Muscle of back (tissue), 13 donors: ENCODE data around the gene GCNT1. TPM values are rescaled to one million over a fixed set of nuclear protein-coding genes. Genes with fewer than 3 reads are reported as not detected.
"Not testable (repeated sequence)": the region's sequence is repeated elsewhere in the genome, so short reads cannot be mapped to it uniquely, and the experiment has no call there.

Experiments
- DNase-seq, 3 donors: peaks; one replicate each; pipeline versions ENCODE4 v3.0.0 to v3.0.0-alpha.2; 2013
- long read RNA-seq, 9 donors: transcript quantifications; one replicate each; lab custom pipeline, GENCODE V29; 2026
- polyA plus RNA-seq, 10 donors: library from polyadenylated mRNA; unstranded; fragments of 120-200 nt; gene quantifications; one replicate each; pipeline ENCODE4 v1.2.1, GENCODE V29; 2013; ENCODE audit not compliant: insufficient read length in 10 of 10

The GCNT1 gene
- polyA plus RNA-seq, result 1 to 10 TPM; 1.9 to 6.4 (median 3.6) TPM
- long read RNA-seq, donor 1, result 0 reads
- long read RNA-seq, donor 2, result 0 reads
- long read RNA-seq, donor 3, result 0 reads
- long read RNA-seq, donor 4, full-length matches to known transcripts, result 2 of 19 reads
- long read RNA-seq, donor 4, partial matches to known transcripts, result 17 of 19 reads
- long read RNA-seq, donor 4, other reads (novel, unspliced or antisense), result 0 of 19 reads
- long read RNA-seq, donor 5, full-length matches to known transcripts, result 1 of 1 reads
- long read RNA-seq, donor 5, partial matches to known transcripts, result 0 of 1 reads
- long read RNA-seq, donor 5, other reads (novel, unspliced or antisense), result 0 of 1 reads
- long read RNA-seq, donor 6, result 0 reads
- long read RNA-seq, donor 7, result 0 reads
- long read RNA-seq, donor 8, full-length matches to known transcripts, result 2 of 2 reads
- long read RNA-seq, donor 8, partial matches to known transcripts, result 0 of 2 reads
- long read RNA-seq, donor 8, other reads (novel, unspliced or antisense), result 0 of 2 reads
- long read RNA-seq, donor 9, result 0 reads

DNA sequence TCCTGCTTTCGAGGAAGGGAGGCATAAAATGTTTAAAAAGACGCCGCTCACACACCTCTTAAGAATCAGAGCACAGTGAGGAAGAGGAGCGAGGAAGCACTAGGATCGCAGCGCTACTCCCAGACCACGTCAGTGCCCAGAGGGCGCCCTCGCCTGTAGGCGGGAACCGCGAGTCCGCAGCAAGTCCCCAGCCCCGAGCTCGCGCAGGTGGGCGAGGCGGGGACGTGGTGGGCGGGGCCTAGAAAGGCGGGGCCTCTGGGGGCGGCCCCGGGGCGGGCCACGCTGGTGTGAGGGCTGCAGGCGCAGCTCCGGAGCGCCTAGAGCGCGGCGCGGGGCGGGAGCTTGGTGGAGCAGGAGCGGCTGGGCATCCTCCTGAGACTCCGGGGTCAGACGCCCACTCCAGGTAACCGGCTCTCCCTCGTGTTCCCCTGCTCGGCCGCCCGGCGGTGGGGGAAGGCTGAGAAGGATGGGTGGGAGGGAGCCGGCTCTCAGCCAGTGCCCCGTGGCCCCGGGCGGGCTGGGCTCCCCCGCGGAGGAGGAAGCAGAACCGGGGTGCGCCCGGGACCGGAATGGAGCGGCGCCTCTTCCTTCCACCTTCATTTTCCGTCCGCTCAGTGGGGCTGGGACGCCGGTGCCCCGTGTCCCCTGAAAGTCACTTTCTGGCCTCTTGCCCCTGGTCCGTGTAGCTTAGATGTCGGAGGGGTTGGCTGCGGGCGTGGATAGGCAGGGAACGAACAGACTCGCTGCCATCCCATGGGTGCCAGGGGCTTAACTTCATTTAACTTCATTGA is at the start of gene GCNT1:
Gene GCNT1 (plus strand): TSS at position 280 of the 791 bp plus-strand sequence. CDS start 43,200 bp downstream, outside the sequence.
- peak; percentile 67 to 85 (median 74) for DNase-seq

DNA sequence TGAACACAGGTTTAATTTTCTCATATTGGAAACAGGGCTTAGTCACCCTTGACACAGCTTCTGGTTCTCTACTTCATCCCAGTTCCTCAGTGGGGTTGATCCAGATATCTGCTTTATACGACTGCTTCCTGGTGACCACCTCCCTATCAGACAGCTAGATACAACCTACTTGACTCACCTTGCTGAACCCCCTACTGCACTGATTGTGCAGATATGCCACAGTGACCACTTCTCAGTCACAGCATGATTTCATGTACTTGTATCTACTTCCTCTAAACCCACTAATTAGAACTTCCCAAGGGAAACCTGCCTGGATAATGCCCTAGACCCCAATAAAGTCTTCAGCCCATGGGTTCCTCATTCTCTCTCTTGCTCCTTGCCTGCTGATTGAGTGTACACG is 46.3 kb upstream of the GCNT1 start:
- DNase-seq, result no peak

- no peak for DNase-seq
These were observed 45.3 kb upstream of the GCNT1 start for GRCh38 chr9:76413658-76414057.

DNA sequence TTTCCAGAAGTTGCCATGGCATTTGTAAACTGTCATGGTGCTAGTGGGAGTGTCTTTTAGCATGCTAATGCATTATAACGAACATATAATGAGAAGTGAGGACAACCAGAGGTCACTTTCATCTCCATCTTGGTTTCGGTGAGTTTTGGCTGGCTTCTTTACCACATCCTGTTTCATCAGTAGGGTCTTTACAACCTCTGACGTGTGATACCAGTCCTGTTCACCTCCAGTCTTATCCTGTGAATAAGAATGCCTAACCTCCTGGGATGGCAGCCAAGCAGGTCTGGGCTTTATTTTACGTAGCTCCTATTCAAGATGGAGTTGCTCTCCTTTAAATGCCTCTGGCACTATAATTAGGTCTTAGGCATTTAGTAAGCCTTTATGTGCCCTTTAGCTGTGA is 44.3 kb upstream of the GCNT1 start:
- no peak for DNase-seq

DNA sequence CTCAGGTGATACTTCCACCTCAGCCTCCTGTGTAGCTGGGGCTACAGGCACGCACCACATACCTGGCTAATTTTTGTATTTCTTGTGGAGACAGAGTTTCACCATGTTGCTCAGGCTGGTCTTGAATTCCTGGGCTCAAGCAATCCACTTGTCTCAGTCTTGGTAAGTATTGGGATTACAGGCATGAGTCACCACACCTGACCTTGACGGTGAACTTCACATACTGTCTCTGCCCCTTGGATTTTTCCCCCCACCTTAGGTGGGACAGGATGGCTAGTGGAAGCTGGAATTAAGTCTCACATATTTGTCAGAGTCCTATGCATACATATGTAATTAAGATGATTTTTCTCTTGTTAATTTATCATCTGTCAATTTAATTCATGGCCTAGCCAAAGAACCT is 43.8 kb upstream of the GCNT1 start:
- DNase-seq, result no peak

GRCh38 chr9:76415731-76416130 is 43.3 kb upstream of the GCNT1 start:
- no peak for DNase-seq

DNA sequence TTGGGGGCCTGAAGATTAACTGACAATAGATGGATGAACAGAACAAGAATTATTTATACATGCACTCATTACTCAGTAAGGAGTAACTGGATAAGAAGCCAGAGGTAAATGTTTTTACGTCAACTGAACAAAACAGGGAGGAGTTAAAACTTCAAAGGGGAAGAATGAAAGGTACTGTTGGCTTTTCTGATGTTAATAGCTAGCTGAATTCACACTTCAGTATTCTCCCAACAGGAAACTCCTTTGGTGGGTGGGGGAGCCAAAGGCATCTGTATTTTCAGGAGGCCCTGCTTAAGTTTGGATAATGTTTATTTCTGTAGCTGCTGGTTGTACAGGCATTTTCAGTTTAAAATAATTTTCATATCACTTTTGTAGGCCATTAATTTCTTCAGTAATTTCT is 41.6 kb upstream of the GCNT1 start:
- DNase-seq, result no peak

- DNase-seq, result no peak
These were observed 39.1 kb upstream of the GCNT1 start for GRCh38 chr9:76419782-76420380.

DNA sequence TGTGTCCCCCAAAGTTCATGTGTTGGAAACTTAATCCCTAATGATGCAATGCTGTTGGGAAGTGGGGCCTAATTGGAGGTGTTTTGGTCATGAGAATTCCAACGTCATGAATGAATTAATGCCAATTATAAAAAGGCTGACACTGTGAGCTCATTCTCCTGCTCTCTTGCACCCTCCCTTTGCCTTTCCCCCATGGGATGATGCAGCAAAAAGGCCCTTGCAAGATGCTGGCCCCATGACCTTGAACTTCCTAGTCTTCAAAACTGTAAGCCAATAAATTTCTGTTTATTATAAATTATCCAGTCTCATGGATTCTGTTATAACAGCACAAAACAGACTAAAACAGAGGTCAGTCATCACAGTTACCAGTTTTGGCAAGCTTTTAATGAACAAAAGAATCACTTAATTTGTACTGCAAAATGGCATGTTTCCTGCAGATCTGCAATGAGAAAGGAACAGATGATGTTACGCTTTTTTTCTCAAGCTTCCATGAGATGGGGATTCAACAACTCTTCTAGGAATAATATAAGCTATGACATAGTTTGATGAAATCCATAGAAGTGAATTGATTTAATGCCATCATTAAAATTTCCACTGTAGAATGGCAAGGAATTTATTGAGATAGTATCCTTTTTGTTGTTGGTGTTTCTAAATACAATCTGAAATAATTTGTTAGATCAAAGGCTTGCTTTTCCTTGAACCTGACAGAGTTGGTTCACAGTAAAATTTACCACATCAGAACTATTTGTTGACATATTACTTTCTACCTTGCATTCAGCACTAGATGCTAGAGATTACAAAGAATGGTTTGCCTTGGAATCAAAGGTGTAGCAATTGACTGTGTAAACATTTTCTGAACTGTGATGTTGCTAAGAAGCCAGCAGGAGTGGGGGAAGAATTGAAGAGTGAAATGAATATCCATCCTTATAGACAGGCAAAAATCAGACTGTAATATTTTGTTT is 35.5 kb upstream of the GCNT1 start:
- DNase-seq, result no peak

DNA sequence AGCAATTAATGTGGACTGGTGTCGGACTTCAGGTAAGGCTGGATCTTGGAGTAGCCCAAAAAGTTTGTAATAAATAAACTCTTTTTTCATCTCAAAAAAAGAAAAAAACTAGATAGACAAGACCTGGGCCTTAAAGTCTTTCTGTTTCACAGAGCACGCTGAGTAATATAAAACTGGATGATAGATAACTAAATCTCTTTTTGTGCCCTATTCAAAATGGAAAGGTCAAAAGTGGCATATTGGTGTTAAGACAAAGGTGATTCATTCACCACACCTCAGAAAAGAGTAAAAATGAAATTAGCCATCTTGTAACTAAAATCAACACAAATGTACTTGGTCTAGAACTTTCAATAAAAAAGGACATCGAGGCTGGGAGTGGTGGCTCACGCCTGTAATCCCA is 34.5 kb upstream of the GCNT1 start:
- no peak for DNase-seq

GRCh38 chr9:76425677-76426453 is 33.1 kb upstream of the GCNT1 start:
- no peak for DNase-seq

- no peak for DNase-seq
These were observed 32.1 kb upstream of the GCNT1 start for GRCh38 chr9:76426807-76427419.

DNA sequence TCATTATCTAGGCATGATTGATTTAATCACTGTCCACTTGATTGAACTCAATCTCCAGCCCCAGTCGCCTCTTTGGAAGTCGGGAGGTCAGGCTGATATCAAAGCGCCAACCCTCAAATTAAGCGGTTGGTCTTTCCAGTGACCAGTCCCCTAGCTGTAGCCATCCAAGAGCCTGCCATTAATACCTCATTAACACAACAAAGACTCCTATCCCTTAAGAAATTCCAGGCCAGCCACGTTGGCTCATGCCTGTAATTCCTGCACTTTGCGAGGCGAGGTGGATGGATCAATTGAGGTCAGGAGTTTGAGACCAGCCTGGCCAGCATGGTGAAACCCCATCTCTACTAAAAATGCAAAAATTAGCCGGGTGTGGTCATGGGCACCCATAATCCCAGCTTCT is 27.4 kb upstream of the GCNT1 start:
- no peak for DNase-seq

DNA sequence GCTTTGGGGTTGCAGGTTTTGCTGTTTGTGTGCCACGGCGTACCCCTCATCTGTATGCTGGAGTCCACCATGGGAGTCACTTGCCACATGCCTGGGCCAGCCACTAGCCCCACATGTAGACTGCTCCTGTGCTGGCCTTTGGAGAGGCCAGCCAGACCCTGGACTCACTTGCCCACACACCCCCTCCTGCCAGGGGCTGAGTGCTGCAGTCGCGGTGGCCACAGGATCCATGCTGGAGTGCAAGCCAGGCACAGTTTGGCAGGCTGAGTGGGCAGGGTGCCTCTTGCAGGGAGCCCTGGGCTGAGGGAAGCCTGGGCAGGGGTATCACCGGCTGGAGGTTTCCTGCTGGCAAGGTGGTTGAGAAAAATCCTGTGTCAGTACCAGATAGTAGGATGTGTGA is 25.6 kb upstream of the GCNT1 start:
- DNase-seq, result no peak

DNA sequence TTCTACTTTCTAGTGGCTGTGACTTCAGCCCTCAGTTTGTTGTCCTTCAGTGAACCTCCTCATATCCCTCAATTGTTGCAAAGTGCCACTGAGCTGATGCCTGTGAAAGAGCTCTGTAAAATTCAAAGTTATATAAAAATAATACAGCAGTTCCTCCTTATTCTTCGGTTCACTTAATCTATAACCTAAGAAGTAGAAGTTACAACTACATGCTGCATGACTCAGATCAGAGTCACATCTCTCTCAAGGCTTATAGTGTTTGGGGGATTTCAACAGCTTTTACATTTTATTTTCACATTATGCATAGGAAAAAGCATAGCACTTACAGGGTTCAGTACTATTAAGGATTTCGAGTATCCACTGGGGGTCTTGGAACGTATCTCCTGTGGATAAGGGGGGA is 25.1 kb upstream of the GCNT1 start:
- no peak for DNase-seq

GRCh38 chr9:76434897-76435296 is 24.1 kb upstream of the GCNT1 start:
- DNase-seq, result not testable (repeated sequence)

- DNase-seq, result not testable (repeated sequence)
These were observed 21.8 kb upstream of the GCNT1 start for GRCh38 chr9:76437017-76437699.

GRCh38 chr9:76438841-76439588 is 20.0 kb upstream of the GCNT1 start:
- no peak for DNase-seq
